Glutamatergic neuron (in vitro differentiated cells): ENCODE measurements around the gene MTO1. TPM values are rescaled to one million over a fixed set of nuclear protein-coding genes. Genes with fewer than 3 reads are reported as not detected.

Experiments used
- DNase-seq: peaks from one replicate; pipeline ENCODE4 v3.0.0; 2022
- H3K27ac Mint-ChIP-seq: one replicate; pipeline ENCODE4 v1.8.0; 2020; ENCODE audit warnings: mild to moderate bottlenecking, mixed read lengths, inconsistent platforms; ENCODE audit not compliant: unreplicated experiment
- H3K27me3 Mint-ChIP-seq: one replicate; pipeline ENCODE4 v1.8.0; 2020; ENCODE audit warnings: mild to moderate bottlenecking, moderate library complexity, mixed read lengths, inconsistent platforms; ENCODE audit not compliant: unreplicated experiment
- H3K36me3 Mint-ChIP-seq: one replicate; pipeline ENCODE4 v1.8.0; 2020; ENCODE audit warnings: mild to moderate bottlenecking, mixed read lengths, inconsistent platforms; ENCODE audit not compliant: unreplicated experiment
- H3K4me1 Mint-ChIP-seq: one replicate; pipeline ENCODE4 v1.8.0; 2020; ENCODE audit warnings: mild to moderate bottlenecking, low read depth, mixed read lengths, inconsistent platforms; ENCODE audit not compliant: unreplicated experiment
- H3K4me3 Mint-ChIP-seq: one replicate; pipeline ENCODE4 v1.8.0; 2020; ENCODE audit warnings: mild to moderate bottlenecking, mixed read lengths, inconsistent platforms; ENCODE audit not compliant: unreplicated experiment
- H3K9me3 Mint-ChIP-seq: one replicate; pipeline ENCODE4 v1.8.0; 2020; ENCODE audit warnings: mild to moderate bottlenecking, moderate library complexity, mixed read lengths, inconsistent platforms; ENCODE audit not compliant: unreplicated experiment
- total RNA-seq: library from RNA; stranded (reverse); fragmentation: NEBNext Ultra II Directional; extraction: Animal tissue kit (Norgen Biotek cat#: 25700); gene quantifications from one replicate; pipeline ENCODE4 v1.2.1, GENCODE V29; 2021; ENCODE audit not compliant: unreplicated experiment
- TF ChIP-seq, protein P1 (sequence below): fragments of 200-600 bp; sonication (generic); IDR thresholded peaks from one replicate; pipeline ENCODE4 v1.5.0; 2021; ENCODE audit not compliant: partially characterized antibody, unreplicated experiment

The MTO1 gene
- total RNA-seq, 1 donor from 2014 or later = 26.6 TPM

DNA sequence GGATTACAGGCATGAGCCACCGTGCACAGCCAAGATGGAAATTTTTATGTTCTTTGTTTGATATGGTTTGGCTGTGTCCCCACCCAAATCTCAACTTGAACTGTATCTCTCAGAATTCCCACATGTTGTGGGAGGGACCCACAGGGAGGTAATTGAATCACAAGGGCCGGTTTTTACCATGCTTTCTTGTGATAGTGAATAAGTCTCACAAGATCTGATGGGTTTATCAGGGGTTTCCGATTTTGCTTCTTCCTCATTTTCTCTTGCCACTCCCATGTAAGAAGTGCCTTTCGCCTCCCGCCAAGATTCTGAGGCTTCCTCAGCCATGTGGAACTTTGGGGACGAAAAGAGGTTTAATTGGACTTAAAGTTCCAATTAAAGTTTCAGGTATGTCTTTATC, 44.7 kb downstream of the MTO1 start:
- Mint-ChIP-seq H3K4me3 (no peak overlapping the region), H3K36me3 (no peaks in the 10 kb centered on the region), H3K9me3 (no peaks in the 10 kb centered on the region), H3K4me1 (no peaks in the 10 kb centered on the region), H3K27ac (no peak overlapping the region), H3K27me3 (no peaks in the 10 kb centered on the region)
- no peak for DNase-seq
- TF ChIP-seq, protein P1, sequence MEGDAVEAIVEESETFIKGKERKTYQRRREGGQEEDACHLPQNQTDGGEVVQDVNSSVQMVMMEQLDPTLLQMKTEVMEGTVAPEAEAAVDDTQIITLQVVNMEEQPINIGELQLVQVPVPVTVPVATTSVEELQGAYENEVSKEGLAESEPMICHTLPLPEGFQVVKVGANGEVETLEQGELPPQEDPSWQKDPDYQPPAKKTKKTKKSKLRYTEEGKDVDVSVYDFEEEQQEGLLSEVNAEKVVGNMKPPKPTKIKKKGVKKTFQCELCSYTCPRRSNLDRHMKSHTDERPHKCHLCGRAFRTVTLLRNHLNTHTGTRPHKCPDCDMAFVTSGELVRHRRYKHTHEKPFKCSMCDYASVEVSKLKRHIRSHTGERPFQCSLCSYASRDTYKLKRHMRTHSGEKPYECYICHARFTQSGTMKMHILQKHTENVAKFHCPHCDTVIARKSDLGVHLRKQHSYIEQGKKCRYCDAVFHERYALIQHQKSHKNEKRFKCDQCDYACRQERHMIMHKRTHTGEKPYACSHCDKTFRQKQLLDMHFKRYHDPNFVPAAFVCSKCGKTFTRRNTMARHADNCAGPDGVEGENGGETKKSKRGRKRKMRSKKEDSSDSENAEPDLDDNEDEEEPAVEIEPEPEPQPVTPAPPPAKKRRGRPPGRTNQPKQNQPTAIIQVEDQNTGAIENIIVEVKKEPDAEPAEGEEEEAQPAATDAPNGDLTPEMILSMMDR = no peak

DNA sequence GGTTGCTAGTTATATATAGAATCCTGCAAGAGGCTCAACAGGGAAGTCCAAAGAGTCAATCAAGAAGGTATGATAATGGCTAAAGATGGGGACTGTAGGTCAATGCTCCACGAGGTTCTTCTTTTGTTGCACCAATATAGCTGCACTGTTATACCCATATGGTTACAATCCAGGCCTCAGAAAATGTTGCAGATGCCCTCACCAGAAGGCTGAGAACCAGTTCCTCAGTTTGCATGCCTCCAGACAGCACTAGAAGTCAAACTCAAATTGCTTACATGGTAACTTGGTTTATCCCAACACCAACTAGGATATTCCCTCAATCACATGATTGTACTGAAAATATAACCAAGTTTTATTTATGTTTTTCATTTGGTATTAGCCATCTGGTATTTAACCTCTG, 47.2 kb downstream of the MTO1 start:
- TF ChIP-seq, protein P1 = no peak
- Mint-ChIP-seq H3K27me3 (no peaks in the 10 kb centered on the region), H3K27ac (no peak overlapping the region), H3K4me3 (no peak overlapping the region), H3K4me1 (no peaks in the 10 kb centered on the region), H3K9me3 (no peaks in the 10 kb centered on the region), H3K36me3 (no peaks in the 10 kb centered on the region)
- no peak for DNase-seq

DNA sequence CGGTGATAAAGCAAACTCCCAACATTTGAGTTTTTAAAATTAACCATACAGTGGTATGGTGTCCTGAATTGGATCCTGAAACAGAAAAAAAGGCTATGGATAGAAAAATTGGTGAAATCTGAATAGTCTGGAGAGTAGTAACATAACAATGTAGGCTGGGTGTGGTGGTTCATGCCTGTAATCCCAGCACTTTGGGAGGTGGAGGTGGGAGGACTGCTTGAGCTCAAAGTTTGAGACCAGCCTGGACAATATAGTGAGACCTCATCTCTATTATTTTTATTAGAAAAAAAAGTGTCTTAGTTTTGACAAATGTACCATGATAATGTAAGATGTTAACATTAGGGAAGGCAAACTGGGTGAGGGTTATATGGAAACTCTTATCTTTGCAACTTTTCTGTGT, 48.3 kb downstream of the MTO1 start:
- H3K36me3 Mint-ChIP-seq = no peaks in the 10 kb centered on the region
- H3K9me3 Mint-ChIP-seq = no peaks in the 10 kb centered on the region
- no peaks in the 10 kb centered on the region for H3K27me3 Mint-ChIP-seq
- no peak overlapping the region for H3K4me3 Mint-ChIP-seq
- no peak overlapping the region for H3K27ac Mint-ChIP-seq
- TF ChIP-seq, protein P1 = no peak
- no peak for DNase-seq
- no peaks in the 10 kb centered on the region for H3K4me1 Mint-ChIP-seq

DNA sequence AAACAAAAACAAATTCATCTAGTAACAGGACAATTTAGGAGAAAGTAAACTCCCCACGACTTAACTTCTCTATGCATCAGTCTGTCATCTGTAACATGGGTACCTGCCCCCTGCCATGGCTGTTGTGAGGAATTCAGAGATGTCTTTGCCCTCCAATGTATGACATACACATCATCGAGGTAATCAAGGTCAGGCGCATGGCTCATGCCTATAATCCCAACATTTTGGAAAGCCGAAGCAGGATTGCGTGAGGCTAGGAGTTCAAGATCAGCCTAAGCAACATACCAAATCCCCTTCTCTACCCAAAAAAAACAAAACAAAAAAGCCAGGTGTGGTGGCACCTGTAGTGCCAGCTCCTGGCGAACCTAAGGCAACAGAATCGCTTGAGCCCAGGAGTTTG, 50.3 kb downstream of the MTO1 start:
- Mint-ChIP-seq H3K9me3 (no peaks in the 10 kb centered on the region), H3K27ac (peak overlapping the region; percentile 11)

DNA sequence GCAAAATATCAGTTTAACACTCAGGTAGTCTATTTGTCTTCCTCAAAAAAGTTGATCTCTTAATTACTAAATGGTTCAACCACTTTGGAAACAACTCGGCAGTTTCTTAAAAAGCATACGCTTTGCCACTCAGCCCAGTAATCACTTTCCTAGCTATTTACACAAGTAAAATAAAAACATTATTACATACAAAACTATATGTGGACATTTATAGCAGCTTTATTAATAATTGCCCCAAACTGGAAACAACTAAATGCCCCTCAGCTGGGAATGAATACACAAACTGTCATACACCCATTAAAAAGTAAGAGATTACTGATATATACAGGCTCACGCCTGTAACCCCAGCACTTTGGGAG, 51.9 kb downstream of the MTO1 start:
- no peak overlapping the region for H3K4me3 Mint-ChIP-seq
- no peaks in the 10 kb centered on the region for H3K27me3 Mint-ChIP-seq
- H3K27ac Mint-ChIP-seq = no peak overlapping the region
- TF ChIP-seq, protein P1 = no peak
- no peaks in the 10 kb centered on the region for H3K9me3 Mint-ChIP-seq
- H3K36me3 Mint-ChIP-seq = no peaks in the 10 kb centered on the region
- H3K4me1 Mint-ChIP-seq = peaks cover 11% of the 10 kb centered on the region
- no peak for DNase-seq

More for the DNA sequence above, 50.3 kb downstream of the MTO1 start:
- Mint-ChIP-seq H3K4me3 (no peak overlapping the region), H3K27me3 (no peaks in the 10 kb centered on the region), H3K4me1 (peaks cover 3% of the 10 kb centered on the region), H3K36me3 (no peaks in the 10 kb centered on the region)
- no peak for DNase-seq
- TF ChIP-seq, protein P1 = no peak
